HL-60/S4 (cell line): ENCODE measurements around the gene TPRA1.
"Not testable (repeated sequence)": the region's sequence is repeated elsewhere in the genome, so short reads cannot be mapped to it uniquely, and the experiment has no call there.

Experiments
- in situ Hi-C: fragments of 300-500 bp; cut with MboI; formaldehyde crosslinking; loops from 2 replicates; pipeline ENCODE4 v1.14.3; 2022; ENCODE audit warnings: low sequenced_read_pairs

Gene TPRA1

DNA sequence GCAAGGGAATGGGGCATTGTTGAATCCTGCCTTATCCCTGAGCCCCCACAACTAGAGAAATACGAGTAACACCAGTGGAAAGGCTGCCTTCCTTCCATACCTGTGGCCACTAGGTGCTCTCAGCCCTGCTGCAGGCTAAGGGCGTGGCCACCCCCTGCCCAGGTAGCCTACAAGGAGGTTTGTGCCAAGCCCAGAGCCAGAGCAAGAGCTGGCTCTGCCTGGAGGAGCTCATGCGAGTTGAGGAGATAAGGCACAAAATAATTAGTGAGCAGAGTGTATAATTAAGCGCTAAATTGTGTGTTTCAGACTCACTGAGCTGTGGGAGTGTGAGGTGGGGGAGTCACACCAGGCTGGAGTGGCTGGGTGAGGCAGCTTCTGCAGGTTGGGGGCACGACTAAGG is 49.2 kb downstream of the TPRA1 start:
- in situ Hi-C loops, result no loop called here

DNA sequence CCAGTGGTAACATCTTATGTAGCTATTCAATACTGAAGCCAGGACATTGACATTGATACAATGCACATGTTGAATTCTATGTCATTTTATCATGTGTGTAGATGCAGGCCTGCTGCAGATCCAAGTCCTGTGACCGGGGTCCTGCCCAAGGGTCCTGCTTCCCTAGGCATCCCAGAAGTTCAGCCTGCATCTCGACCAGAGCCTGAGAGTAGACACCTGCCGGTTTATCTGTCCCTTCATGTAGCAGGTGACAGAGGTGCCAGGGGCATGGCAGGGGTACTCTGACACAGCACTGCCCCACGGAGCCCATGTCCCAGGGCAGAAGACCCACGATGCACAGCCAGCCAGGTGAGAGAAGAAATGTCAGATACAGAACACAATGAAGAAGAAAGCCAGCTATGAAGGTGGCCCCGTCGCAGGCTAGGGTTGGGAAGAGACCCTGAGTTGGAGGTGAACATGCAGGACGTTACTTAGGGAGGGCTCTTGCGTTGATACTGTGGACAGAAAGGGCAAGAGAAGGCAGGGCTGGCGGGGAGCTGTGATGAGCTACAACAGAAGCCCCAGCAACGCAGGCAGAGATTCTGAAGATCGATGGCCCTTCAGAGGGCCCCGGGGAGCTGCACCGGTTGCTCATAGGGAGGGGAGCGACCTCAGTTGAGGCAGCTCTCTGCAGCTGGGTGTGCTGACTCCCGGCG is 51.0 kb downstream of the TPRA1 start:
- in situ Hi-C loops, result no loop called here

DNA sequence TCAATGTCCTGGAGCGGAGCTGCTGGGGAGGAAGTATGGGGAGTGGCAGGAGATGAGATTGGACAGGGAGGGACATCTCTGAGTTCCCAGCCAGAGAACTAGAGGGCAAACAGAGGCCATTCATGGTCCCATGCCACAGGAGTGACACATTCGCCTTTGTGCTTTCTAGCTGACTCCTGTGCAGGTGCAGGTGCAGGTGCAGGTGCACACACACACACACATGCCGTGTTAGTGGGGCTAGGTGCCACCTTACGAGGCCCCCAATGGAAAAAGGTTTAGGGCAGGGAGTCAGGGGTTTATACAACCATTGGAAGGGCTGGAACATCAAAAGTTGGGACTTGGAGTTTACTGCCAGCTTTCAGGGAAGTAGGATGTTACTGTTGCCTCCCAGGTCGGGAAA is 52.0 kb downstream of the TPRA1 start:
- in situ Hi-C loops, result no loop called here

DNA sequence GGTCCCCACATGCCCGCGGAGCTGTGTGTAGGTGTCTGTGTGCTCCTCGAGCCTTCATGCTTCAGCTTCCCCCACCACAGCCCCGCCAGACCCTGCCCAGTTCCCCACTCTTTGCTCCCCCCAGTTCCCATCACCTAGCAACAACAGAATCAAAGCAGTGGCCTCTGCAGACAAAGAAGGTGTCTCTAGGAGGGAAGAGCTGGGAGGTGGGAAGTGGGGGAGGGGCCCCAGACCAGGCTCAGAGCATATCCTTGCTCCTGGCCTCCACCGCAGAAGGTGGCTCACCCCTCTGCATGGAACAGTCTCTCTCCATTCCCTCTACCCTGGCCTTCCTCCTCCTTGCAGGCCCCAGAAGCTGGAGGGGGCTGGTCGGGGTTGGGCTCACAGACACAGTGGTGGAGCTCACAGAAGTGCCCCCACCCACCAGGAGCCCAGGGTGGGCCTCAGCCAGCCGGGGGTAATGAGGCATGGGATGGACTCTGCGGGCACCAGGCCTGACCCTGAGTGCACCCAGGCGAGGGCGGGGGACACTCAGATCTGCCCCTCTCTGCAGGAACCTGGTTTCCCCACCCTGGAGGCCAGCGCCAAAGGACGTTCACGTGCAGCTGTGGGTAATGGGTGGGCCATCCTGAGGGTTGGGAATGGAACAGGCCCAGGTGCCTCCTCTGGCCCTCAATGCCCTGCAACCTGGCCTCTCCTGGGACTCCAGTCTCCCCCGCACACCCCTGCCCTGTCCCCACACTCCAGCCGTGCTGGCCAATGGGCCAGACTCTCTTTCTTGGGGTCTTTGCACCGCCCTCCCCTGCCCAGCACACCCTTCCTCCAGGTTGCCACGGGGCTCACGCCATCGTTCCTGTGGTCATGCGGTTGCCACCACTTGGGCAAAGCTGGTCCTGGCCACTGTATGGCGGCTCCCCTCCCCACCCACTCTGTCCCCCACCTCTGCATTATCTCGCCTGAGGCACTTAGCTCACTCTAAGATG is 53.4 kb downstream of the TPRA1 start:
- in situ Hi-C loops, result no loop called here

DNA sequence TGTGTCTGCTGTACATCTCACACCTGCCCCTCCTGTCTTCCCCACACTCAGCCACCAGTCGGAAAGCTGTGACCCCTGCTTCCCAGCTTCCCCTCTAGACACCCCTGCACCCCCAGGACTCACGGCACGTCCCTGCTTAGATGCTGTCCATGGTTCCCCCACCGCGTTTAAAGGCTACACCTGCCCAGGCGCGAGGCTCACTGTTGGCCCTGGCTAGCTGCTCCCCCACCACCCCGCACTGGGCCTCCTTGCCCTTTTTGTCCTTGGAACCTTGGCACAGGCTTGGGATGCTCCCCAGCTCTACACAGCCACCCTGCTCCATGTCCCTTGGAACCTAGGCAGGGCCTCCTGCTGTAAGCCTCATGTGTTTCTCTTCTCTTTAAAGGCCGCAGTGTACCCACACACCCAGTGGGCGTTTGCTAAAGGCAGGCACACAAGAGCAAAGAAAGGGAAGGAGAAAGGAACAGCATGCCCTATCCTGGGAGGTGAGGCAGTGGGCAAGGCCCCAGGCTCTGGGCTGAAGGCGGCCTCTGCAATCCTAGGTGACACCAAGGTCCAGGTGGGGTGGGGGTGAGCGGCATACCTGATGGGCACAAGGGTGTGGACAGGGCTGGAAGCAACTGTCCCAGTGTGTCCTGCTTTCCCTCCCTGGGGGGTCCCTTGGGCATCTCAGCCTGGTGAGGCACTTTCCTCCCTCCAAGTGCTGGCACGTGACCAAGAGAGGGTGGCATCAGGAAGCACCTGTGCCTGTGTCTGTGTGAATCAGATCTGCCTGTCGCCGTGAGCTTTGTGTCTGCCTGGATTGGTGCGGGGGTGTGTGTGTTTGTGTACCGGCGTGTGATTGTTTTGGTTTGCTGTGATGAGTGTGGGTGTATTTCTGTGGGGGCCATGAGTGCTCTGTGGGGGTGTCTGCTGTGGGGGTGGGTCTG is 54.4 kb downstream of the TPRA1 start:
- in situ Hi-C loops, result no loop called here

DNA sequence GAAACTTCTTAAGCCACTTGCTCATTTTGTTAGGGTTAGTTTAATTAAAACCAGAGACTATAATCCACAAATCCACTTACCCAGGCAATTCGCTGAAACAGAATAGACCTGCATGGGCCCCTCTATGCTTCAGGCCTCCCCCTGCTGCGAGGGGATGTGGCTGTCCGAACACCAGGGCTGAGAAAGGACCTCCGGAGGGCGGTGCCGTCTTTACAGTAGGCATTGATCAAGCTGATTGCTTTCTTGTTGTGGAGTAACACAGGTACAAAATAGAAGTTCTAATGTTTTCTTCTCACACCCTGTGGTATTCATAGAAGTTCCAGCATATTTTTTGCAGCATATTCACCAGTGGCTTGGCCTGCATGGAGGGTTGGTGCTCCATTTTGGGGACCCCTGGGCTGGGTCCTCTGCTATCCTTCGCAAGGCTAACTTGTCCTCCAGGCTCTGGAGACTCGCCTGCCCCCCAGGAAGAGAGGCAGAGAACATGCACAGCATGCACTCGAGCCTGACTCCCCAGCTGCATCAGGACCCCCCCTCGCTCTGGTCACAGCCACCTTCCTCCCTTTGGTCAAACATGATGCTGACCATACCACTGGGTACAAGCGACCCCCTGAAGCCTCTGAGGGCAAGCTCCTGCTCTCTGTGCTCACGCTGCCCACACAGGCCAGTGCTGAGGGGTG is 55.3 kb downstream of the TPRA1 start:
- in situ Hi-C loops, result no loop called here

DNA sequence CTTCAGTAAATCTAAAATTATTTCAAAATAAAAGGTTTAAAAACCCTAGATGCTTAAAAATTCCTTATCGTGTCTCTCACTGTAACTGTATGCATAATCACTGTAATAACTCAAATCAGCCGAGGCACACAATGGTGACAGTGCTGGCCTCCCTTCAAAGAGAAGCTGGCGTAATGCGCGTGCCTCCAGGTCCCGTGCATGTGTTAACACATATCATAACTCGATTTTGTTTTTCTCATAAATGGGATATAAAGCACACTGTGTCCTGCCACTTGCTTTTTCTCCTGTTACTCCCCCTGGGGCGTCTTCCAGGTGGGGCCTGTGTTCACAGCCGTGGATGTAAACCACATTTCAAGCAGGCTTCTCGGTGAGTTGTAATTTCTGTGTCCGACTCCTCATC is 56.0 kb downstream of the TPRA1 start:
- in situ Hi-C loops, result no loop called here

DNA sequence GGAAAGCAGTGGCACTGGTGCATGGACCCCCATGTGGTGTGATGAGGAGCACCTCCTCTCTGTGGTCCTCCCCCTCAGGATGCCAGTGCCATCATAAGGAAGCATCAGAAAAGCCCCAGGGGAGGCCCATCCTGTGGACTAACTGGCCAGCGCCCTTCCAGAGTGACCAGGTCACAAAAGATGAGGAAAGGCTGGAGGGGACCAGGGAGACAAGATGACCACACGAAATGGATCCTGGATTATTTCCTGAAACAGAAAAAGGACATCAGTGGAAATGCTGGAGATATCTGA is 56.4 kb downstream of the TPRA1 start:
- in situ Hi-C loops, result no loop called here

DNA sequence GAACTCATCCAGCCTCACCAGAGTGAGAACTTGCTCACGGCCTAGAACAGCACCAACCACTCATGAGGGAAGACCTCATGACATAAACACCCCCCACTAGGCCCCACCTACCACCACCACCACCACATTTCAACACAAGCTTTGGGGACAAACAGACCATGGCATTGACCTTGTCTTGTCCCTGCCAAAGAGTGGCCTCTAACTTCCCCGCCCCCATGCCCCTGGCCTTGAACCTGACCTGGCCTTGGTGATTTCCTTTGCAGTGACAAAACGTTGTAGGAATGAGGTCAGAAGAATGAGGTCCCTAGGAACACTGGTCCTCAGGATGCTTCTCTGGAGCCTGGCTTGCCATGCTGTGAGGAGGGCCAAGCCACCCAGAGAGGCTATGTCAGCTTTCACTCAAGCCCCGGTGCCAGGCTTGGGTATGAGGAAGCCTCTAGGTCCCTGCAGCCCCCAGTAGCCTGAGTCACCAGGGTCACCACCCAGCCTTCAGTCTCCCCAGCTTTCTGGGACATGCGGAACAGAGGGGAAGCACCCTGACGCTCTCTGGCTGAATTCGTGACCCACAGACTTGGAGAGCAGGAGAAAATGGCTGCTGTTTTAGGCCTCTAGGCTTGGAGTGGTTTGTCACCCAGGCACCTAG is 57.9 kb downstream of the TPRA1 start:
- in situ Hi-C loops, result no loop called here

DNA sequence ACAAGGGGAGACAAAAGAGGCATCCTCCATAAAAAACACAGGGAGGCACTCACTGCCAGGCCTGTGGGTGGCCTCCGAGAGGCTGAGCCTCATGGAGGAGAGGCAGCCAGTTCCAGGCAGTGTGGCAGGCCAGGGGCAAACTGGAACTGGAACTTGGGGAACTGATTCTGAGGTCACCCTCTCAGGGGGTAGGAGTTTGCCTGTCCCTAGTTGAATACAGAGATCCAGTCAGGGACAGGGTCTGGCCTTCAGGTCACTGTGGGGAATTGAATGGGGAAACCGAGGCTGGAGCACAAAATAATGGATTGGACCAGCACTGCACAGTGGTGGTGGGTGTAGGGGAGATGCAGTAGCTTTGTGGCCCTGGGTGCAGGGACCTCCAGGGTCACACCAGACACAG is 58.7 kb downstream of the TPRA1 start:
- in situ Hi-C loops, result no loop called here

DNA sequence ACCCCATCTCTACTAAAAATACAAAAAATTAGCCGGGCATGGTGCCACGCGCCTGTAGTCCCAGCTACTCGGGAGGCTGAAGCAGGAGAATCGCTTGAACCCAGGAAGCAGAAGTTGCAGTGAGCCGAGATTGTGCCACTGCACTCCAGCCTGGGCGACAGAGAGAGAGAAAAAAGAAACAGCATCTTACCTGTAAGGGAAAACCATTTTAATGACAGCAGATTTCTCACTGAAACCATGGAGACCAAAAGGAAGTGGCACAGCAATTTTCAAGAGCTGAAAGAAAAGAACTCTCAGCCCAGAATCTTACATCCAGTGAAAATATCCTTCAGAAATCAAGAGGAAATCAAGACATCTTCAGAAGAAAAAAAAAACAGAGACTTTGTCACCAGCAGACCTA is 59.7 kb downstream of the TPRA1 start:
- in situ Hi-C loops, result not testable (repeated sequence)

DNA sequence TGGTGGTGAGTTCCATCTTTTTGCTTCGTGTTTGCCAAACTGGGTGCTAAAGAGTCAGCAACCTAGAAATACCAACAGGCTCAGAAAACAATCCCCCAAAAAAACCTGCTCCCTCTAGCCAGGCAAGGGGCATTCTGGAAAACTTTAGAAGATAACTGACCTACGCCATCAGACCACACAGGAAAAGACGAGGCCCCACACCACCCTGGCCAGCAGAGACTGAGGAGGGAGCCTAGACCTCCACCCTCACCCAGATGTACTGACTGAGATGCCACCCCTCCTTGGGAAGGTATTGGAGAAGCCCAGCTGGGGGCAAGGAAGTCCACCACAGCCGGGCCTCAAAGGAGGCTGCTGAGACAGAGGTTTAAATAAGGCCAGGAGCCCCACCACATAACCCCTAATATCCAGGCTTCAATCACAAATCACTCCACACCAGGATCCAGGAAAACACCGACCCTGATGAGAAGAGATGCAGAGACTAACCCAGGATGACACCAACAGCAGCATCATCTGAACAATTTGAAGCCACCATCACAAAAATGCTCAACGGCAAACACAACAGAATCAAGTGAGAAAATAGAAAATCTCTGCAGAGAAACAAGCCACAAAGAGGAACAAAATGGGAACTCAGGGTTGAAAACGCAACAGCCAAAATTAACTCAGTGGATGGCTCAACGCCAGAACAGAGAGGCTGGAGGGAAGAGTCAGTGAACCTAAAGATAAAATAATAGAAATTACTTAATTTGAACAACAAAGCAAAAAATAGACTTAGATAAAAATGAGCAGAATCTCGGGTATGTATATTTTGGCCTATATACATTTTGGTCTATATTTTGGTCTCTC is 61.0 kb downstream of the TPRA1 start:
- in situ Hi-C loops, result no loop called here

DNA sequence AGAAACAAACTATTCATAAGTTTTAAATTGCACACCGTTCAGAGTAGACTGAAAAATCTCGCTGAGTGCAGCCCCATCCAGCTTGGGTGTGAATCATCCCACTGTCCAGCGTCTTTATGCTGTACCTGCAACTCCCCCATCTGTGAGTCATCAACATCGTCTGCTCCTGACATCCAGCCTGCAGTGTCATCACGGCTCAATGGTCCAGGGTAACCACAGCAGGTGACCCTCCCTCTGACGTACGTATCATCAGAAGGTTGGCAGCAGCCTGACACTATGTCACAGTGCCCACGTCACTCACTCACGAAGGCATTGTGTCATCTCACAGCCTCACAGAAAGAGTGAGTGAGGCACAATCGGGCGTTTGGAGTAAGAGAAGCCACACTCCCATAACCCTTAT is 65.2 kb downstream of the TPRA1 start:
- in situ Hi-C loops, result no loop called here

DNA sequence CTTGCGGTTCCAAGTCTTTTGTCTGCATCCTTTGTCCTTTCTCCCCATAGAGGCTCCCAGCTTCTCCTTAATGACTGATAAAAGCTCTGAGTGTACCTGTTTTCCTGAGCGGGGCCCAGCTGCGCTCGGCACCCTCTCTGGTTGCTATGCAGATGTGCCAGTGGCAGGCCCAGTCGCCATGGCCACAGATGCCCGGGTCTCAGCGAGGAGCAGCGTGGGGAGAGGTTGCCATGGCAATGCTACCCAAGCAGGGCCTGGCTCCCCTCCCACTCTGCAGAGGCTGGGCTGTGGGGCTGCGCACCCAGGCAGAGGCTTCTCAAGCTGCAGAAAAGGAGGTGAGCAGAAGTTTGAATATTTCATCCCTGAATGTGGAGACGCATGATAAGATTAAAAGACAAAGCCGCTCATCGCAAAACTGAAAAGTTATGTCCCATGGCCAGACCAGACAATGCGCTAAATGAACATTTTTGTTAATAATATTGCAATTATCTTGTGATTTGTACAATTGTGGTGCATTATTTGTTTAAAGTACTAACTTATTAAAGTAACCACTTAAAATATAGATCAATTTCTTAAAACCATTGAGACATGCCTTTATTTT is 66.1 kb downstream of the TPRA1 start:
- in situ Hi-C loops, result no loop called here
